ENCODE results near the gene CYP2W1. TPM values are rescaled to one million over a fixed set of nuclear protein-coding genes. Genes with fewer than 3 reads are reported as not detected.

The CYP2W1 gene
- total RNA-seq, 4 donors from 2014 or later: 2.3 to 23.1 (median 2.5) TPM; not detected in 1

DNA sequence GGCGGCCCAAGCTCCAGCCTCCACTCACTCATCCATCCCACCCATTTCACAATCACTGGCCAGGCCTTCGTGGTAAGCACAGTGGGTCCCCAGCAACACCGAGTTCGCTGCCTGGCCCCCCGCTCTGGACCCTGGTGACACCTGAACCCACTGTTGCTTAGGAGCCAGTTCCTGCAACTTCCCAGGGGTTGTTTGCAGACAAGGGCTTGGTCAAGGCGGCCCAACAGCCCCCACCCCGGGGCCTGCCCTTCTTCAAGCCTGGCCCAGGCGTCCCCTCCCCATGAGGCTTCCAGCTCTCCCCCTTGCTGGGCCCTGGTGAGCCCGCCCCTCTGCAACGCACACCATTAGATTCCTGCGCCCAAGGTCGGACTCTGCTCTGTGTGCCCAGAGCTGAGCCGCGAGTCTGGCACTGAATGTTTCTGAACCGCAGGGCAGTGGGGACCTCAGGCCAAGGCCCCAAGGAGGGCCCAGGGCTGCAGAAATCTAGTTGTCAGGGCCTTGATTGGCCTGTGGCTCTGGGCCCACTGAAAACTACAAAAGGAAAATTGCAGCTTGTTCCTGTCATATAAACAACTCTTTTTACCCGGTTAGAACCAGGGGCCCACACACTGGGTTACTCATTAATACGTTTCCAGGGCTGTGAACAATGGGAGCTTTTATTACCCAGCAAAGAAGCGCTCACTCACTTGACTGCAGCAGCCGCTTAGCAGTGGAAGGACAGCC is 5.5 kb upstream of the CYP2W1 start:
- Histone ChIP-seq H3K9me3 (no peaks in the 10 kb centered on the region), H3K4me1 (peaks cover 0 to 46% (median 12%) of the 10 kb centered on the region in 4 donors), H3K4me3 (peak overlapping the region in 2 of 4 donors; percentile 3 to 5), H3K27ac (peak overlapping the region in 3 of 4 donors; percentile 76 to 100 (median 95)), H3K36me3 (peaks cover 0 to 10% (median 0%) of the 10 kb centered on the region in 3 donors), H3K27me3 (no peaks in the 10 kb centered on the region)
- DNase-seq: peak in 2 of 3 donors; percentile 81 to 88
- TF ChIP-seq, protein P1, sequence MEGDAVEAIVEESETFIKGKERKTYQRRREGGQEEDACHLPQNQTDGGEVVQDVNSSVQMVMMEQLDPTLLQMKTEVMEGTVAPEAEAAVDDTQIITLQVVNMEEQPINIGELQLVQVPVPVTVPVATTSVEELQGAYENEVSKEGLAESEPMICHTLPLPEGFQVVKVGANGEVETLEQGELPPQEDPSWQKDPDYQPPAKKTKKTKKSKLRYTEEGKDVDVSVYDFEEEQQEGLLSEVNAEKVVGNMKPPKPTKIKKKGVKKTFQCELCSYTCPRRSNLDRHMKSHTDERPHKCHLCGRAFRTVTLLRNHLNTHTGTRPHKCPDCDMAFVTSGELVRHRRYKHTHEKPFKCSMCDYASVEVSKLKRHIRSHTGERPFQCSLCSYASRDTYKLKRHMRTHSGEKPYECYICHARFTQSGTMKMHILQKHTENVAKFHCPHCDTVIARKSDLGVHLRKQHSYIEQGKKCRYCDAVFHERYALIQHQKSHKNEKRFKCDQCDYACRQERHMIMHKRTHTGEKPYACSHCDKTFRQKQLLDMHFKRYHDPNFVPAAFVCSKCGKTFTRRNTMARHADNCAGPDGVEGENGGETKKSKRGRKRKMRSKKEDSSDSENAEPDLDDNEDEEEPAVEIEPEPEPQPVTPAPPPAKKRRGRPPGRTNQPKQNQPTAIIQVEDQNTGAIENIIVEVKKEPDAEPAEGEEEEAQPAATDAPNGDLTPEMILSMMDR (IDR thresholded peaks at IDR 0.05): no peak
- TF ChIP-seq POLR2A (IDR thresholded peaks at IDR 0.05): peak; percentile 39 to 66

DNA sequence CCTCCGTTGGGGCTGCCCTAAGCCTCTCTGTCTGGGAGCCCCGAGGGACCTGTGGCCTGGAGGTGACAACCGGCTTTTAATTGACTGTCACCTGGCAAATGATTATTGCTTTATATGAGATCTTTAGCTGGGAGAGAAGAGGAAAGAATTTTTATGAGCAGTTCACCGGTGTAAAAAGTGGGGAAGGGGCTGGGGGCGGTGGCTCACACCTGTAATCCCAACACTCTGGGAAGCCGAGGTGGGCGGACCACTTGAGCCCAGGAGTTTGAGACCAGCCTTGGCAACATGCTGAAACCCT is 5.0 kb upstream of the CYP2W1 start:
- TF ChIP-seq, protein P1 (IDR thresholded peaks at IDR 0.05): no peak
- no peaks in the 10 kb centered on the region for H3K27me3 ChIP-seq
- DNase-seq: no peak
- peak overlapping the region in 3 of 4 donors; percentile 76 to 100 (median 95) for H3K27ac ChIP-seq
- H3K36me3 ChIP-seq: peaks cover 0 to 5% (median 0%) of the 10 kb centered on the region in 3 donors
- H3K4me1 ChIP-seq: peaks cover 0 to 46% (median 11%) of the 10 kb centered on the region in 4 donors
- no peaks in the 10 kb centered on the region for H3K9me3 ChIP-seq
- no peak overlapping the region for H3K4me3 ChIP-seq

DNA sequence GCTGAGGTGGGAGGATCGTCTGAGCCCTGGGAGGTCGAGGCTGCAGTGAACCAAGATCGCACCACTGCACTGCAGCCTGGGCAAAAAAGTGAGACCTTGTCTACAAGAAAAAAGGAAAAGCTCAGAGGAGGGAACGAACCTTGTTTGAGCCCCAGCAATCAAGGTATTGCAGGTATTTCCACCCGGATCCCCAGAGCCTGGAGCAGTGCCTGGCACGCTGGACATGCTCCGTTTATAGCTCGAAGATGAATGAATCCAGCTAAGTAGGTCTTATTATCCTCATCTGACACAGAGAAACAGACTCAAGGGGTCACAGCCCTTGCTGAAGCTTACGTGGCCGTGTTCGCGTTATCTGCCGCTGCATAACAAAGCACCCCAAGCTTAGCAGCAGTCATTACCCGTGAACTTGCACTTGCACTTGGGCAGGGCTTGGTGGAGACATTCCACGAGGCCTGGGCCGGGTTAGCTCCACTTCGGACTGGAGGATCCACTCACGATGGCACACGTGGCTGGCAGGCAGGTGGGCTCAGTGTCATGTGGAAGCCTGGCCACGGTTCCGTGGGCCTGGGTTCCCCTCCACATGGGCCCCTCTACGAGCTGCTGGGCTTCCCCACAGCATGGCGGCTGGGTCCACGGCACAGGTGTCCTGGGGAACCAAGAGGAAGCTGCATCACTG is 4.4 kb upstream of the CYP2W1 start:
- TF ChIP-seq, protein P1 (IDR thresholded peaks at IDR 0.05): no peak
- no peak for TF ChIP-seq POLR2A (IDR thresholded peaks at IDR 0.05)
- Histone ChIP-seq H3K27ac (peak overlapping the region in 3 of 4 donors; percentile 76 to 100 (median 95)), H3K9me3 (no peaks in the 10 kb centered on the region), H3K4me3 (no peak overlapping the region), H3K27me3 (no peaks in the 10 kb centered on the region), H3K36me3 (no peaks in the 10 kb centered on the region), H3K4me1 (peaks cover 0 to 44% (median 6%) of the 10 kb centered on the region in 4 donors)
- DNase-seq: peak in 1 of 3 donors; percentile 60

DNA sequence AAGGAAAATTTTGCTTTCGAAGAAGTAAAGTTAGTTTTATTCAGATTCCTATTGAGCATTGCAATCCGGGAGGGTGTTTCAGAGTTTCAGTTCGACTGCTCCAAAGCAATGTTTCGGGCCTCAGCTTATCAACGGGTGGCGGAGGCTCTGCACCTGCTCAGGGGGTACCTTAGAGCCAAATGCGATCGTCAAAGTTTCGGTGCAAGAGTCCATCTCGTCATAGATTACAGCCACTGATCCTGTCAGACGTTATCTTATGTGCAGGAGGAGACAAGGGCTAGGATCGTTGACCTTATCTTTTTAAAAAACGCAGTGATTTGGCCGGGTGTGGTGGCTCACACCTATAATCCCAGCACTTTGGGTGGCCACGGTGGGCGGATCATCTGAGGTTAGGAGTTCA is 3.8 kb upstream of the CYP2W1 start:
- H3K4me1 ChIP-seq: peaks cover 0 to 38% (median 2%) of the 10 kb centered on the region in 4 donors
- DNase-seq: no peak

DNA sequence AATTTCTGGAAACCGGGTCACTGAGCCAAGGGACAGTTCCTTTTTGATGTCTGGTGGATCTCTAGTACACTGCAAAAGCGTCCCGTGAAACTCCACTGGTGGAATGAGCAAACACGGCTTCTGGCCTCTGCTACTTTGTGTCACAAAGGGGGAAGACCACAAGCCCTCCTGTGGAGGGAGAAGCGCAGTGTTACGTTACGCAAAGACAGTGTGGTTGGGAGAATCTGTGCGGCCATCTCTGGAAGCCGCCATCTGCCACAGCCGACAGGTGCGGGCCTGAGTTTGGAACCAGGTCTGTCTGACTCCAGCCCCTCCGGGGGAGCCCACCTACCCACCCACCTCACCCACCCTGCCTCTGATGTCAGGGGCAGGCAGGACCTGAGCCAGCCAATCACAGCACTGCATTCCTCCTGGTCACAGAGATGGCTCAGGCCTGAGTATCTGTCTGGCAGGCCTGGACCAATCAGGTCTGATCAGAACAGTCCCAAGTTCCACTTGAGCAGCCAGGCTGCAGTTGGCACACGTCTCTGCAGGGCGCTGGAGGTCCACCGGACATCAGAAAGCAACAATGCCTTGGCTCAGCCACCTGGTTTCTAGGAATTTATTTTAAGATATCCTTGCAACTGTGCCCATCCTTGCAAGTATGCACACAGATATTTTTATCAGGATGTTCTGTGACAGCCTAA is 3.0 kb upstream of the CYP2W1 start:
- H3K4me1 ChIP-seq: peaks cover 0 to 36% (median 0%) of the 10 kb centered on the region in 4 donors
- DNase-seq: no peak
- no peaks in the 10 kb centered on the region for H3K36me3 ChIP-seq
- H3K27ac ChIP-seq: peak overlapping the region in 1 of 4 donors; percentile 95
- TF ChIP-seq, protein P1 (IDR thresholded peaks at IDR 0.05): no peak
- TF ChIP-seq POLR2A (IDR thresholded peaks at IDR 0.05): no peak
- no peaks in the 10 kb centered on the region for H3K9me3 ChIP-seq
- H3K27me3 ChIP-seq: no peaks in the 10 kb centered on the region
- H3K4me3 ChIP-seq: no peak overlapping the region

More for the DNA sequence above, 3.8 kb upstream of the CYP2W1 start:
- Histone ChIP-seq H3K27me3 (no peaks in the 10 kb centered on the region), H3K27ac (peak overlapping the region in 2 of 4 donors; percentile 95 to 100), H3K36me3 (no peaks in the 10 kb centered on the region), H3K9me3 (no peaks in the 10 kb centered on the region), H3K4me3 (no peak overlapping the region)
- no peak for TF ChIP-seq POLR2A (IDR thresholded peaks at IDR 0.05)
- TF ChIP-seq, protein P1 (IDR thresholded peaks at IDR 0.05): no peak
